Nephron progenitor cell (in vitro differentiated cells): Measurements from ENCODE around the gene MYLK4.

Experiments
- DNase-seq: peaks from one replicate; pipeline ENCODE4 v3.0.0; 2021
- H3K27ac Mint-ChIP-seq: 2 replicates; pipeline ENCODE4 v1.8.0; 2021; ENCODE audit warnings: mild to moderate bottlenecking, moderate library complexity, mixed read lengths
- H3K27me3 Mint-ChIP-seq: 2 replicates; pipeline ENCODE4 v1.8.0; 2021; ENCODE audit warnings: mild to moderate bottlenecking, low read depth, mixed read lengths; ENCODE audit not compliant: poor library complexity
- H3K36me3 Mint-ChIP-seq: 2 replicates; pipeline ENCODE4 v1.8.0; 2021; ENCODE audit warnings: low read depth, mixed read lengths
- H3K4me1 Mint-ChIP-seq: 2 replicates; pipeline ENCODE4 v1.8.0; 2021; ENCODE audit warnings: mixed read lengths
- H3K4me3 Mint-ChIP-seq: 2 replicates; pipeline ENCODE4 v1.8.0; 2021; ENCODE audit warnings: mild to moderate bottlenecking, moderate library complexity, mixed read lengths
- H3K9me3 Mint-ChIP-seq: 2 replicates; pipeline ENCODE4 v1.8.0; 2021; ENCODE audit warnings: mild to moderate bottlenecking, moderate library complexity, mixed read lengths
- CTCF ChIP-seq: fragments of 200-600 bp; sonication (generic); IDR thresholded peaks from 2 replicates; pipeline ENCODE4 v1.5.0; 2021; ENCODE audit warnings: antibody characterized with exemption

Gene MYLK4

GRCh38 chr6:2745246-2745645 lies 5.5 kb downstream of the MYLK4 start:
- no peak overlapping the region for H3K27ac Mint-ChIP-seq
- no peak for TF ChIP-seq CTCF
- peaks cover 4% of the 10 kb centered on the region for H3K27me3 Mint-ChIP-seq
- H3K36me3 Mint-ChIP-seq = no peaks in the 10 kb centered on the region
- H3K9me3 Mint-ChIP-seq = no peaks in the 10 kb centered on the region
- H3K4me1 Mint-ChIP-seq = peaks cover 62% of the 10 kb centered on the region
- no peak for DNase-seq
- no peak overlapping the region for H3K4me3 Mint-ChIP-seq

- DNase-seq = no peak
- Mint-ChIP-seq H3K36me3 (no peaks in the 10 kb centered on the region), H3K4me3 (no peak overlapping the region), H3K9me3 (no peaks in the 10 kb centered on the region), H3K4me1 (peaks cover 59% of the 10 kb centered on the region), H3K27me3 (peaks cover 4% of the 10 kb centered on the region), H3K27ac (peak overlapping the region; percentile 68)
- TF ChIP-seq CTCF = no peak
Observed at GRCh38 chr6:2744778-2745177, 5.9 kb downstream of the MYLK4 start.

- Mint-ChIP-seq H3K9me3 (no peaks in the 10 kb centered on the region), H3K27ac (no peak overlapping the region), H3K27me3 (peaks cover 2% of the 10 kb centered on the region), H3K36me3 (no peaks in the 10 kb centered on the region), H3K4me3 (no peak overlapping the region), H3K4me1 (peaks cover 59% of the 10 kb centered on the region)
- no peak for DNase-seq
- no peak for TF ChIP-seq CTCF
Observed at GRCh38 chr6:2744209-2744771, 6.4 kb downstream of the MYLK4 start.

- H3K4me3 Mint-ChIP-seq = peak overlapping the region; percentile 53
- H3K9me3 Mint-ChIP-seq = no peaks in the 10 kb centered on the region
Observed at GRCh38 chr6:2743280-2744208, 7.2 kb downstream of the MYLK4 start.

GRCh38 chr6:2741756-2742155 lies 9.0 kb downstream of the MYLK4 start:
- DNase-seq = no peak
- H3K36me3 Mint-ChIP-seq = no peaks in the 10 kb centered on the region
- TF ChIP-seq CTCF = no peak
- no peaks in the 10 kb centered on the region for H3K9me3 Mint-ChIP-seq
- H3K27me3 Mint-ChIP-seq = no peaks in the 10 kb centered on the region
- H3K4me1 Mint-ChIP-seq = peaks cover 60% of the 10 kb centered on the region
- no peak overlapping the region for H3K27ac Mint-ChIP-seq
- H3K4me3 Mint-ChIP-seq = no peak overlapping the region

More at GRCh38 chr6:2743280-2744208, 7.2 kb downstream of the MYLK4 start:
- H3K27me3 Mint-ChIP-seq = no peaks in the 10 kb centered on the region
- TF ChIP-seq CTCF = no peak
- H3K36me3 Mint-ChIP-seq = no peaks in the 10 kb centered on the region
- DNase-seq = no peak
- H3K4me1 Mint-ChIP-seq = peaks cover 61% of the 10 kb centered on the region
- H3K27ac Mint-ChIP-seq = no peak overlapping the region
